HepG2 (cell line): Measurements from ENCODE around the gene GRID1. TPM values are rescaled to one million over a fixed set of nuclear protein-coding genes. Genes with fewer than 3 reads are reported as not detected.

ENCODE experiments used
- ATAC-seq: fragments of 200-7000 bp; cut with Tn5 transposase; 3 replicates; pipeline ENCODE4 v1.9.1; 2020; ENCODE audit warnings: mild to moderate bottlenecking, moderate library complexity
- BruUV-seq: library from RNA; stranded (reverse); fragments of 400-500 nt; replicated peaks from 2 replicates; lab custom pipeline; 2021; lab: Mats Ljungman, UMichigan
- CTCF ChIA-PET: fragments of 300-600 bp; formaldehyde crosslinking; extraction: SDS; loops from one replicate; lab custom pipeline; 2021; ENCODE audit warnings: low total read pairs, inconsistent platforms, low intra/inter-chr PET ratio; lab: Yijun Ruan, JAX
- POLR2A ChIA-PET: fragments of 350-600 bp; sonication (Branson Sonifier 250); formaldehyde crosslinking; loops from one replicate; lab custom pipeline; 2020; ENCODE audit warnings: antibody characterized with exemption, inconsistent platforms; lab: Yijun Ruan, JAX
- DNase-seq: peaks from one replicate; pipeline ENCODE4 v3.0.0-alpha.2; 2015; ENCODE audit warnings: low spot score
- FAIRE-seq: peaks from 3 replicates; lab custom pipeline; 2011; peaks lifted over from hg19 to GRCh38; lab: Jason Lieb, UNC
- H2AFZ ChIP-seq: one replicate; pipeline ENCODE4 v1.6.1; 2011; ENCODE audit warnings: low read length, inconsistent platforms
- H3K27ac ChIP-seq: fragments of 300-600 bp; 3 replicates; pipeline ENCODE4 v1.8.0; 2011; ENCODE audit warnings: mixed run types, mild to moderate bottlenecking, mixed read lengths, low read length, inconsistent platforms; ENCODE audit not compliant: insufficient read depth; ENCODE audit errors: extremely low read length
- H3K27me3 ChIP-seq, 2 experiments: fragments of 200-600 bp in 1 of 2; 2 replicates in 1 of 2; 3 replicates in 1 of 2; pipeline versions ENCODE4 v1.6.0 to v1.8.0; 2011; ENCODE audit warnings: low read length in 2 of 2, mild to moderate bottlenecking in 2 of 2, moderate library complexity in 2 of 2, inconsistent platforms in 1 of 2; ENCODE audit not compliant: insufficient read depth in 2 of 2, control insufficient read depth in 1 of 2
- H3K36me3 ChIP-seq, 2 experiments: fragments of 200-600 bp in 1 of 2; replicated peaks in 1 of 2; 2 replicates in 1 of 2; 3 replicates in 1 of 2; pipeline versions ENCODE4 v1.5.1 to v1.8.0; 2011; ENCODE audit warnings: low read length in 2 of 2, inconsistent platforms in 1 of 2; ENCODE audit not compliant: insufficient read depth in 2 of 2, control insufficient read depth in 1 of 2
- H3K4me1 ChIP-seq: 2 replicates; pipeline ENCODE4 v1.5.1; 2012; ENCODE audit warnings: low read length, inconsistent platforms; ENCODE audit not compliant: insufficient read depth
- H3K4me2 ChIP-seq: 2 replicates; pipeline ENCODE4 v1.6.0; 2011; ENCODE audit warnings: low read depth, low read length, inconsistent platforms
- H3K4me3 ChIP-seq, 3 experiments: fragments of 200-600 bp in 1 of 3; sonication (generic), shearing (Covaris generic) in 1 of 3; replicated peaks in 1 of 3; 2 replicates each; pipeline ENCODE4 v1.5.1; 2011 to 2016; ENCODE audit warnings: low read length in 3 of 3, inconsistent platforms in 2 of 3, low read depth in 2 of 3, mild to moderate bottlenecking in 2 of 3, control low read depth in 1 of 3, mixed read lengths in 1 of 3; ENCODE audit not compliant: insufficient read depth in 1 of 3
- H3K79me2 ChIP-seq: one replicate; pipeline ENCODE4 v1.6.1; 2011; ENCODE audit warnings: low read length, inconsistent platforms; ENCODE audit not compliant: insufficient read depth
- H3K9ac ChIP-seq: 2 replicates; pipeline ENCODE4 v1.6.0; 2011; ENCODE audit warnings: mild to moderate bottlenecking, low read depth, low read length, inconsistent platforms; ENCODE audit not compliant: insufficient read depth
- H3K9me3 ChIP-seq: 2 replicates; pipeline ENCODE4 v1.5.1; 2012; ENCODE audit warnings: mild to moderate bottlenecking, low read length
- H4K20me1 ChIP-seq: 2 replicates; pipeline ENCODE4 v1.6.0; 2011; ENCODE audit warnings: inconsistent platforms, mild to moderate bottlenecking, low read length, moderate library complexity; ENCODE audit not compliant: insufficient read depth
- CEBPZ ChIP-seq: IDR thresholded peaks from 2 replicates; pipeline ENCODE4 v1.6.1; 2012; ENCODE audit warnings: low read length, improper control_type of control experiment
- HNRNPUL1 ChIP-seq: fragments of 200-400 bp; formaldehyde crosslinking; IDR thresholded peaks from 2 replicates; pipeline ENCODE4 v1.6.1; 2017; ENCODE audit warnings: low read depth, mild to moderate bottlenecking, low read length, moderate library complexity
- PRPF4 ChIP-seq: fragments of 200-400 bp; formaldehyde crosslinking; IDR thresholded peaks from 2 replicates; pipeline ENCODE4 v1.6.1; 2016; ENCODE audit warnings: low read length, low read depth; ENCODE audit not compliant: poor library complexity, severe bottlenecking
- RORA ChIP-seq: sonication (generic); formaldehyde crosslinking; IDR thresholded peaks from 2 replicates; pipeline ENCODE4 v1.5.0; 2020; ENCODE audit warnings: mild to moderate bottlenecking, missing genetic modification reagents, moderate library complexity
- WGBS: methylation state at CpG from one replicate; pipeline ENCODE4 v1.1.6; 2017; ENCODE audit warnings: low lambda C conversion rate; 5-methylcytosine and 5-hydroxymethylcytosine counted together
- in situ Hi-C: cut with HindIII; loops from 2 replicates; pipeline ENCODE4 v1.10.0; 2017; ENCODE audit warnings: low pct_unique_long_range_greater_than_20kb; ENCODE audit not compliant: extremely low pct_ligation_motif_present
- intact Hi-C: fragments of 100-400 bp; cut with micrococcal nuclease; formaldehyde crosslinking; loops from one replicate; pipeline ENCODE4 v1.10.0; 2022; ENCODE audit not compliant: unreplicated experiment
- polyA plus RNA-seq, 8 experiments: library from polyadenylated mRNA; depleted of rRNA in 3 of 8; stranded (reverse) in 7 of 8; unstranded in 1 of 8; fragments of >200 nt; fragmentation: Illumina TruSeq in 4 of 8; extraction: Trizol in 4 of 8; gene quantifications; 2 replicates each; pipeline versions ENCODE4 v1.2.1 to v1.2.3, GENCODE V29; 2011 to 2016; ENCODE audit warnings: low read depth in 4 of 8, missing spikeins in 1 of 8, mixed read lengths in 1 of 8; ENCODE audit not compliant: insufficient read depth in 1 of 8
- total RNA-seq, 5 experiments: library from RNA; depleted of rRNA; stranded (reverse); fragments of >200 nt; fragmentation: Illumina TruSeq; extraction: Trizol; gene quantifications; 2 replicates each; pipeline ENCODE4 v1.2.3, GENCODE V29; 2016; ENCODE audit warnings: low read depth in 1 of 5

GRID1 gene
- total and polyA plus RNA-seq, 2 of the 13 experiments (the other 11 are each of a cell fraction or from before 2014, with no cell fraction given) = 0.05 TPM; not detected in 1

GRCh38 chr10:86169506-86170254 lies 196.9 kb downstream of the GRID1 start:
- in situ Hi-C loops (no loop called here), intact Hi-C loops (no loop called here)
- H3K27me3 ChIP-seq = peaks cover 2 to 6% of the 10 kb centered on the region in 2 experiments; a peak in 3 of 5 replicates
- DNase-seq (no peak), ATAC-seq (no peak), FAIRE-seq (no peak)
- ChIA-PET CTCF (no interaction called here), POLR2A (no interaction called here)
- H3K4me3 ChIP-seq = no peak overlapping the region
- no peaks in the 10 kb centered on the region for H4K20me1 ChIP-seq
- H2AFZ ChIP-seq = no peak overlapping the region
- H3K9ac ChIP-seq = no peak overlapping the region
- no peak for TF ChIP-seq HNRNPUL1
- no peak for TF ChIP-seq PRPF4
- no peak for TF ChIP-seq CEBPZ
- no peak for TF ChIP-seq RORA (CRISPR knock-in tag)
- no peaks in the 10 kb centered on the region for H3K79me2 ChIP-seq
- H3K9me3 ChIP-seq = no peaks in the 10 kb centered on the region
- 43% methylated on average over 2 of the region's 10 CpGs for WGBS
- H3K36me3 ChIP-seq = no peaks in the 10 kb centered on the region
- no TSS peak for BruUV-seq
- no peak overlapping the region for H3K27ac ChIP-seq
- H3K4me1 ChIP-seq = peaks cover 13% of the 10 kb centered on the region
- H3K4me2 ChIP-seq = no peak overlapping the region
